Urinary bladder (tissue), 4 donors: ENCODE results near the gene EMC8. TPM values are rescaled to one million over a fixed set of nuclear protein-coding genes. Genes with fewer than 3 reads are reported as not detected.

ENCODE experiments used
- DNase-seq: peaks from one replicate; pipeline ENCODE4 v3.0.0-alpha.2; 2015; ENCODE audit errors: extremely low spot score
- H3K27ac ChIP-seq: one replicate; pipeline ENCODE4 v1.5.1; 2013; ENCODE audit warnings: low read depth, mild to moderate bottlenecking, moderate library complexity
- H3K36me3 ChIP-seq: one replicate; pipeline ENCODE4 v1.6.1; 2013; ENCODE audit warnings: mild to moderate bottlenecking, moderate library complexity; ENCODE audit not compliant: insufficient read depth
- H3K4me1 ChIP-seq: one replicate; pipeline ENCODE4 v1.6.1; 2013; ENCODE audit warnings: mild to moderate bottlenecking, moderate library complexity; ENCODE audit not compliant: insufficient read depth
- H3K4me3 ChIP-seq: one replicate; pipeline ENCODE4 v1.5.1; 2013; ENCODE audit warnings: low read depth, low read length
- WGBS: extraction: QIAGEN DNeasy Blood & Tissue Kit; methylation state at CpG from one replicate; pipeline ENCODE4 v1.1.7; 2013; 5-methylcytosine and 5-hydroxymethylcytosine counted together
- polyA plus RNA-seq: library from polyadenylated mRNA; stranded (reverse); fragments of 200-250 nt; gene quantifications from one replicate; pipeline ENCODE4 v1.2.3, GENCODE V29; 2013
- total RNA-seq: library from RNA; depleted of rRNA; stranded (reverse); fragments of >200 nt; gene quantifications from one replicate; pipeline ENCODE4 v1.2.3, GENCODE V29; 2014
- donor health status: healthy with polysubstance abuse.
- donor health status: healthy.

The EMC8 gene
- total and polyA plus RNA-seq, 2 donors = 15.0 to 19.0 TPM

GRCh38 chr16:85778873-85779272, 20.5 kb downstream of the EMC8 start:
- Histone ChIP-seq H3K4me3 (no peak overlapping the region), H3K27ac (no peak overlapping the region), H3K36me3 (no peaks in the 10 kb centered on the region), H3K4me1 (no peaks in the 10 kb centered on the region)
- DNase-seq = no peak
- WGBS = 76% methylated on average over 12 of the region's 12 CpGs

GRCh38 chr16:85777583-85778310, 21.6 kb downstream of the EMC8 start:
- no peak overlapping the region for H3K27ac ChIP-seq

DNA sequence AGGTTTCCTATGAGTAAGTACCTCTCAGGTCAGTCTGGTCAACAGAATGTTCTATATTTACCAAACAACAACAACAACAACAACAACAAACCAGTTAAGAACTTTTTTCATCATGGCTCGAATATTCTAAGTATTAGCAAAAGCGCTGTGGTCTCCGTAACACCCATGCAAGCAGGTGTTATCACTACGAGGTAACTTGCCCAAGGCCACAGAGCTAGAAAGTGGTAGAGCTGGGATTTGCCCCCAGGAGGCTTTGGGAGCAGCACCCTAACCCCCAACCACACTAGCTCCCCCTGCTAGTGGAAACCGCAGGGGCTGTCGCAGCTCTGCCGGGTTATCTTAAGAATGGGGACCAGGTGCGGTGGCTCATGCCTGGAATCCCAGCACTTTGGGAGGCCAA, 24.5 kb downstream of the EMC8 start:
- H3K27ac ChIP-seq = no peak overlapping the region
- 95% methylated on average over 8 of the region's 8 CpGs for WGBS
- no peak overlapping the region for H3K4me3 ChIP-seq
- DNase-seq = no peak
- no peaks in the 10 kb centered on the region for H3K4me1 ChIP-seq
- H3K36me3 ChIP-seq = no peaks in the 10 kb centered on the region

More at GRCh38 chr16:85777583-85778310, 21.6 kb downstream of the EMC8 start:
- DNase-seq = no peak
- Histone ChIP-seq H3K4me3 (no peak overlapping the region), H3K36me3 (no peaks in the 10 kb centered on the region), H3K4me1 (no peaks in the 10 kb centered on the region)
- WGBS = 64% methylated on average over 4 of the region's 4 CpGs

DNA sequence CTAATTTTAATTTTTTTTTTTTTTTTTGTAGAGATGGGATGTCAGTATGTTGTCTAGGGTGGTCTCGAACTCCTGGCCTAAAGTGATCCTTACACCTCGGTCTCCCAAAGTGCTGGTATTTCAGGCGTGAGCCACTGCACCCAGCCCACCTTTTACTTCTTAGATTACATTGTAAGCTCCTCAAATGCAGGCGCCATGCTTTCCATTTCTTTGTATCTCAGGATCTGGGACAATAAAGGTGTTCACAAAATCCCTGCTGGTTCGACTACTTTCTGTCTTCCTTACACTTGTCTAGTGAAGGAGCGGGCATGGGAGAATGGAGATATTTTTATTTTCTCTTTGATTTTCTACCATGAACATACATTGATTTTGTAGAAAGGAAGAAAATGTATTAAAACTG, 25.2 kb downstream of the EMC8 start:
- no peak overlapping the region for H3K27ac ChIP-seq
- no peak overlapping the region for H3K4me3 ChIP-seq
- no peaks in the 10 kb centered on the region for H3K4me1 ChIP-seq
- 80% methylated on average over 6 of the region's 6 CpGs for WGBS
- no peak for DNase-seq
- H3K36me3 ChIP-seq = no peaks in the 10 kb centered on the region

- no peak overlapping the region for H3K27ac ChIP-seq
- no peaks in the 10 kb centered on the region for H3K36me3 ChIP-seq
- no peak for DNase-seq
- WGBS = 95% methylated on average over 6 of the region's 6 CpGs
- H3K4me3 ChIP-seq = no peak overlapping the region
- no peaks in the 10 kb centered on the region for H3K4me1 ChIP-seq
Observed at GRCh38 chr16:85773044-85773443, 26.3 kb downstream of the EMC8 start.

- H3K27ac ChIP-seq = no peak overlapping the region
- DNase-seq = no peak
- H3K4me3 ChIP-seq = no peak overlapping the region
- H3K36me3 ChIP-seq = no peaks in the 10 kb centered on the region
- WGBS = 93% methylated on average over 6 of the region's 6 CpGs
- no peaks in the 10 kb centered on the region for H3K4me1 ChIP-seq
Observed at GRCh38 chr16:85770741-85771140, 28.6 kb downstream of the EMC8 start.

GRCh38 chr16:85768199-85768598, 31.1 kb downstream of the EMC8 start:
- H3K27ac ChIP-seq = no peak overlapping the region
- no peak overlapping the region for H3K4me3 ChIP-seq
- DNase-seq = no peak
- H3K36me3 ChIP-seq = no peaks in the 10 kb centered on the region
- no peaks in the 10 kb centered on the region for H3K4me1 ChIP-seq
- WGBS = 62% methylated on average over 2 of the region's 2 CpGs

- Histone ChIP-seq H3K4me1 (no peaks in the 10 kb centered on the region), H3K4me3 (no peak overlapping the region), H3K36me3 (no peaks in the 10 kb centered on the region), H3K27ac (no peak overlapping the region)
- 65% methylated on average over 8 of the region's 8 CpGs for WGBS
- no peak for DNase-seq
Observed at GRCh38 chr16:85767531-85767930, 31.8 kb downstream of the EMC8 start.

DNA sequence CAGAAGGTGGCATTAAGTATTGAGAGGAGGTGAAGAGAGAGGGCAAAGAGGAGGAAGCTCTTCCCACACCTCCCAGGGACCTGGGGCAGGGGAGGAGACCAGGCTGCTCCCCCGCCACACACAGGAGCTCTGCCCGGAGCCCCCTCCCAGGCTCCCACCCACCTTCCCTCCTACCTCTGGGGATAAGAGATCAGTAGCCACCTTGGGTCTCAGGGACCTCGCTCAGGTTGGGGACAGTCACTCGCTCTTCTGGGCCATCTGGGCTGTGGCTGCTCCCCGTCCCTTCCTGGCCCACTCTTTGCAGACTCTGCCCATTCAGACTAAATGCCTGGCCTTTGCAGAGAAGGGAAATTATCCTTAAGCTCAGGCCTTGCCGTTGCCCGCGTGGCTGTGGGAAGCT, 33.6 kb downstream of the EMC8 start:
- no peaks in the 10 kb centered on the region for H3K36me3 ChIP-seq
- WGBS = 60% methylated on average over 8 of the region's 8 CpGs
- H3K4me3 ChIP-seq = no peak overlapping the region
- no peak overlapping the region for H3K27ac ChIP-seq
- H3K4me1 ChIP-seq = no peaks in the 10 kb centered on the region
- DNase-seq = no peak

GRCh38 chr16:85765211-85765610, 34.1 kb downstream of the EMC8 start:
- DNase-seq = no peak
- H3K4me3 ChIP-seq = no peak overlapping the region
- 60% methylated on average over 8 of the region's 8 CpGs for WGBS

GRCh38 chr16:85763616-85764015, 35.7 kb downstream of the EMC8 start:
- no peaks in the 10 kb centered on the region for H3K36me3 ChIP-seq
- no peak for DNase-seq
- H3K4me1 ChIP-seq = no peaks in the 10 kb centered on the region
- no peak overlapping the region for H3K27ac ChIP-seq
- WGBS = 92% methylated on average over 2 of the region's 2 CpGs
- no peak overlapping the region for H3K4me3 ChIP-seq

More at GRCh38 chr16:85765211-85765610, 34.1 kb downstream of the EMC8 start:
- Histone ChIP-seq H3K36me3 (no peaks in the 10 kb centered on the region), H3K27ac (no peak overlapping the region), H3K4me1 (no peaks in the 10 kb centered on the region)

DNA sequence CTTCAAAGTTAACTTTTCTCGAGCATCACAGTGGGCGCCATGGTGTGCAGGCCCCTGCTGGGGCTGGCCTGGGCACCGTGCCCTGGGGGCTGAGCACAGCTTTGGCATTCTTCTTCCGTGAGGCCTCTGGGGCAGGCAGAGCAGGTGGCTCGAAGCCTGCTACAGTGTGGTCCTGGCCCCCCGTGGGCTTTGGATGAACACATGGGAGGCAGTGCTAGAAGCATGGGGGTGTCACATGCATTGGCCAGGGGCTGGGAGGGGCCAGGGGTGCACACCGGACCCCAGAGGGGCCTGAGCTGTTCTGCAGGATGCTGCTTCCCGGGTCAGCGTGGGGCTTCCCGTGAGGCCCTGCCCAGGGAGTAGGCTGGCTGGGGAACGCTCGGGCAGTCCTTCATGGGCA, 36.4 kb downstream of the EMC8 start:
- 81% methylated on average over 12 of the region's 12 CpGs for WGBS
- no peaks in the 10 kb centered on the region for H3K36me3 ChIP-seq
- DNase-seq = no peak

DNA sequence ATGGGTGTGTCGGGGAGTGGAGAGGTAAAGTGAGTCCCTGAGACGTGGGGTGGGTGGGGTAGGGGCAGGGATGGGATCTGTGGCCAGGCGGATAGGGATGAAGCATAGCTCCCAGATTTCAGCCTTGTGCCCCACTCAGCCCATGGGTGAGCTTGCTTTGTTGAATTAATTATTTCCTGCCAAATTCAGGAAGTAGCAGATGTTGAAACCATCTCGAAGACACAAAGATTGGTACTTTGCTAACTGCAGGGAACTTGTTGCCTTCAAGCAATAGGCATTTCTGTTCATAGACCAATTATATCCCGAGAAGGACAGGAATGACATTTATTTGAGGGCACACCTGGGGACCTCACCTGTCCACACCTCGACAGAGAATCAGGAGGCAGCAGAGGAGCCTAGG, 37.5 kb downstream of the EMC8 start:
- no peaks in the 10 kb centered on the region for H3K36me3 ChIP-seq
- H3K4me3 ChIP-seq = no peak overlapping the region
- H3K4me1 ChIP-seq = no peaks in the 10 kb centered on the region
- no peak for DNase-seq
- 74% methylated on average over 6 of the region's 6 CpGs for WGBS
- no peak overlapping the region for H3K27ac ChIP-seq

More for the DNA sequence above, 36.4 kb downstream of the EMC8 start:
- Histone ChIP-seq H3K4me1 (no peaks in the 10 kb centered on the region), H3K4me3 (no peak overlapping the region), H3K27ac (no peak overlapping the region)

GRCh38 chr16:85759631-85760419, 39.5 kb downstream of the EMC8 start:
- 66% methylated on average over 20 of the region's 20 CpGs for WGBS
- H3K4me1 ChIP-seq = no peaks in the 10 kb centered on the region
- no peak overlapping the region for H3K27ac ChIP-seq
- H3K4me3 ChIP-seq = no peak overlapping the region
- no peaks in the 10 kb centered on the region for H3K36me3 ChIP-seq
- DNase-seq = no peak
